Heart right ventricle (tissue), 16 donors: ENCODE measurements around the gene DOCK4. TPM values are rescaled to one million over a fixed set of nuclear protein-coding genes. Genes with fewer than 3 reads are reported as not detected.

Source experiments
- ATAC-seq, 8 donors: fragments of 200-7000 bp; cut with Tn5 transposase; one replicate each; pipeline ENCODE4 v1.9.1; 2020; ENCODE audit warnings: mild to moderate bottlenecking in 8 of 8, moderate library complexity in 8 of 8, moderate number of reproducible peaks in 1 of 8
- DNase-seq, 2 donors: peaks; one replicate each; pipeline ENCODE4 v3.0.0-alpha.2; 2020
- H3K27ac ChIP-seq, 10 donors: fragments of 200-600 bp; sonication (generic) in 2 of 10; one replicate each; pipeline versions ENCODE4 v1.5.0 to v1.8.0; 2020 to 2022; ENCODE audit warnings: mild to moderate bottlenecking in 3 of 10
- H3K27me3 ChIP-seq, 7 donors: fragments of 200-600 bp; one replicate each; pipeline ENCODE4 v1.8.0; 2021 to 2022; ENCODE audit warnings: mild to moderate bottlenecking in 2 of 7
- H3K36me3 ChIP-seq, 9 donors: fragments of 200-600 bp; sonication (generic) in 1 of 9; one replicate each; pipeline versions ENCODE4 v1.5.0 to v1.8.0; 2020 to 2022; ENCODE audit warnings: mild to moderate bottlenecking in 2 of 9
- H3K4me1 ChIP-seq, 9 donors: fragments of 200-600 bp; sonication (generic) in 1 of 9; one replicate each; pipeline versions ENCODE4 v1.5.0 to v1.8.0; 2020 to 2022; ENCODE audit warnings: mild to moderate bottlenecking in 4 of 9
- H3K4me3 ChIP-seq, 10 donors: fragments of 200-600 bp; sonication (generic) in 2 of 10; one replicate each; pipeline versions ENCODE4 v1.5.0 to v1.8.0; 2020 to 2022; ENCODE audit warnings: mild to moderate bottlenecking in 7 of 10, moderate library complexity in 2 of 10
- H3K9me3 ChIP-seq, 11 donors: fragments of 200-600 bp in 10 of 11; sonication (generic) in 2 of 11; one replicate each; pipeline versions ENCODE4 v1.5.0 to v1.8.0; 2013 to 2022; ENCODE audit warnings: mild to moderate bottlenecking in 2 of 11, control low read depth in 1 of 11, moderate library complexity in 1 of 11
- CTCF ChIP-seq, 9 donors: fragments of 200-600 bp; sonication (generic) in 2 of 9; IDR thresholded peaks; one replicate each; pipeline versions ENCODE4 v1.5.0 to v1.8.0; 2021 to 2022; ENCODE audit warnings: antibody characterized with exemption in 9 of 9, mild to moderate bottlenecking in 5 of 9, moderate library complexity in 1 of 9
- WGBS, 2 donors: extraction: QIAGEN DNeasy Blood & Tissue Kit; methylation state at CpG; one replicate each; pipeline ENCODE4 v1.1.7; 2013; ENCODE audit warnings: inconsistent platforms in 1 of 2; 5-methylcytosine and 5-hydroxymethylcytosine counted together
- intact Hi-C, 10 donors: fragments of 100-400 bp; cut with DNase I; formaldehyde crosslinking; loops; one replicate each; pipeline versions ENCODE4 v1.11.1 to v1.14.2; 2022
- polyA plus RNA-seq, 2 donors: library from polyadenylated mRNA; stranded (reverse); fragments of 200-250 nt; gene quantifications; one replicate each; pipeline ENCODE4 v1.2.3, GENCODE V29; 2013
- total RNA-seq, 10 donors: library from RNA; stranded (reverse); fragmentation: NEBNext Ultra II Directional in 3 of 10; extraction: Animal tissue kit (Norgen Biotek cat#: 25700) in 3 of 10; gene quantifications; one replicate each; pipeline versions ENCODE4 v1.2.1 to v1.2.4, GENCODE V29; 2021 to 2023
- donor health status: Arrhythmogenic right ventricular cardiomyopathy.
- donor health status: ischemic (EF 13 %, LVEDD 7.1; RV severe dilation, severe dysfunction).
- donor health status: healthy with polysubstance abuse.
- donor health status: DM: no; HTN: yes; CAD: no.
- donor health status: DM: no; HTN: no; CAD: no.
- donor health status: ischemic (EF 25% LVEDD 6.9; RV normal size, moderate dysfunction).
- donor health status: ischemic (EF 25% LVEDD 5.7; RV mildly dilated, moderate dysfunction).
- donor health status: healthy.
- donor health status: DM: yes; HTN: yes; CAD: no.
- donor health status: Ischemic cardiomyopathy.
- donor health status: ischemic (EF 35%, LVEDD 5.7; RV mildly dilated, moderate dysfunction).
- donor health status: nonischemic (EF 11% LVEDD 7.7; RV severe dilation, severe dysfunction).
- donor health status: DM: yes; HTN: yes; CAD: no.
- donor health status: PGD.
- donor health status: ischemic (EF 29% LVEDD 5.4; RV normal size, mild dysfunction).
- donor health status: nonischemic (EF 23%, LVEDD 6.1; RV moderate dilation, normal function).

DOCK4 gene
- total and polyA plus RNA-seq, 12 donors, result 2.6 to 26.8 (median 14.7) TPM

GRCh38 chr7:111765751-111766643, 440.2 kb downstream of the DOCK4 start:
- Histone ChIP-seq H3K27ac (peak overlapping the region in 1 of 10 donors; percentile 6), H3K36me3 (peaks cover 0 to 86% (median 15%) of the 10 kb centered on the region in 9 donors), H3K27me3 (no peaks in the 10 kb centered on the region), H3K4me3 (peak overlapping the region in 1 of 10 donors; percentile 3), H3K9me3 (no peaks in the 10 kb centered on the region), H3K4me1 (peaks cover 0 to 14% (median 0%) of the 10 kb centered on the region in 9 donors)
- DNase-seq (no peak), ATAC-seq (peak in 1 of 8 donors; percentile 22)
- intact Hi-C loops, result loop anchor here in 2 of 10 donors (5.0 kb wide), 2 partner anchors 91 to 646 kb away; no protein-coding TSS in a partner anchor
- WGBS, 2 donors, result 61% methylated on average over 6 of the region's 6 CpGs
- no peak for TF ChIP-seq CTCF (IDR thresholded peaks at IDR 0.05)

GRCh38 chr7:111763221-111763801, 442.9 kb downstream of the DOCK4 start:
- no peak overlapping the region for H3K4me3 ChIP-seq
- DNase-seq (no peak), ATAC-seq (peak in 4 of 8 donors; percentile 38 to 69 (median 54))
- WGBS, 2 donors, result 34 to 36% methylated on average over 3 of the region's 3 CpGs
- peak; percentile 19 to 74 (median 65) for TF ChIP-seq CTCF (IDR thresholded peaks at IDR 0.05)
- no peak overlapping the region for H3K27ac ChIP-seq
- intact Hi-C loops, result loop anchor here in 5 of 10 donors (5.0 kb wide), 3 partner anchors 94 to 654 kb away; no protein-coding TSS in a partner anchor
- H3K4me1 ChIP-seq, result peaks cover 0 to 14% (median 0%) of the 10 kb centered on the region in 9 donors
- H3K36me3 ChIP-seq, result peaks cover 0 to 83% (median 10%) of the 10 kb centered on the region in 9 donors
- no peaks in the 10 kb centered on the region for H3K27me3 ChIP-seq
- H3K9me3 ChIP-seq, result no peaks in the 10 kb centered on the region

GRCh38 chr7:111762799-111763198, 443.4 kb downstream of the DOCK4 start:
- H3K36me3 ChIP-seq, result peaks cover 0 to 85% (median 13%) of the 10 kb centered on the region in 9 donors
- intact Hi-C loops, result loop anchor here in 5 of 10 donors (5.0 kb wide), 3 partner anchors 95 to 655 kb away; no protein-coding TSS in a partner anchor
- no peak for TF ChIP-seq CTCF (IDR thresholded peaks at IDR 0.05)

GRCh38 chr7:111762211-111762610, 444.0 kb downstream of the DOCK4 start:
- no peak overlapping the region for H3K4me3 ChIP-seq
- H3K27me3 ChIP-seq, result no peaks in the 10 kb centered on the region
- intact Hi-C loops, result loop anchor here in 5 of 10 donors (5.0 kb wide), 3 partner anchors 95 to 655 kb away; no protein-coding TSS in a partner anchor
- H3K36me3 ChIP-seq, result peaks cover 0 to 85% (median 13%) of the 10 kb centered on the region in 9 donors
- DNase-seq, result no peak
- TF ChIP-seq CTCF (IDR thresholded peaks at IDR 0.05), result no peak
- no peak overlapping the region for H3K27ac ChIP-seq
- H3K4me1 ChIP-seq, result peaks cover 0 to 14% (median 0%) of the 10 kb centered on the region in 9 donors
- no peak for ATAC-seq
- H3K9me3 ChIP-seq, result no peaks in the 10 kb centered on the region

More at GRCh38 chr7:111762799-111763198, 443.4 kb downstream of the DOCK4 start:
- ATAC-seq (no peak), DNase-seq (no peak)
- no peaks in the 10 kb centered on the region for H3K9me3 ChIP-seq
- WGBS, 2 donors, result 93 to 98% methylated on average over 5 of the region's 5 CpGs
- H3K27me3 ChIP-seq, result no peaks in the 10 kb centered on the region
- no peak overlapping the region for H3K4me3 ChIP-seq
- H3K4me1 ChIP-seq, result peaks cover 0 to 14% (median 0%) of the 10 kb centered on the region in 9 donors
- no peak overlapping the region for H3K27ac ChIP-seq
